H1 (cell line): ENCODE measurements around the gene UBE2E2. TPM values are rescaled to one million over a fixed set of nuclear protein-coding genes. Genes with fewer than 3 reads are reported as not detected.

Experiments used
- RBBP5 ChIP-seq: IDR thresholded peaks from 2 replicates; pipeline ENCODE4 v1.7.1; 2012; ENCODE audit warnings: low read depth, mild to moderate bottlenecking, inconsistent platforms, low read length, moderate library complexity, borderline replicate concordance
- SIN3A ChIP-seq, 2 experiments: IDR thresholded peaks in 1 of 2; conservative IDR thresholded peaks in 1 of 2; 2 replicates each; pipeline ENCODE4 v1.6.1; 2011 to 2012; ENCODE audit warnings: low read length in 2 of 2, improper control_type of control experiment in 1 of 2, low read depth in 1 of 2, mild to moderate bottlenecking in 1 of 2
- SP4 ChIP-seq: IDR thresholded peaks from 2 replicates; pipeline ENCODE4 v1.6.1; 2012; ENCODE audit warnings: low read length, inconsistent platforms
- TBP ChIP-seq: IDR thresholded peaks from 2 replicates; pipeline ENCODE4 v1.6.1; 2011; ENCODE audit warnings: low read depth, low read length, improper control_type of control experiment
- polyA plus RNA-seq, 7 experiments: library from polyadenylated mRNA; depleted of rRNA in 3 of 7; stranded (reverse) in 5 of 7; unstranded in 2 of 7; fragments of >200 nt in 5 of 7; fragments of 200-250 nt in 2 of 7; gene quantifications; 1 replicate in 5 of 7; 2 replicates in 1 of 7; 4 replicates in 1 of 7; pipeline versions ENCODE4 v1.2.1 to v1.2.3, GENCODE V29; 2011 to 2013; ENCODE audit warnings: missing spikeins in 2 of 7, mixed read lengths in 2 of 7
- total RNA-seq: library from RNA; stranded (reverse); fragmentation: NEBNext Ultra II Directional; extraction: Animal tissue kit (Norgen Biotek cat#: 25700); gene quantifications from 2 replicates; pipeline ENCODE4 v1.2.1, GENCODE V29; 2021

UBE2E2 gene
- total and polyA plus RNA-seq, 2 of the 8 experiments (the other 6 are each of a cell fraction or from before 2014, with no cell fraction given), result 57.6 to 70.6 TPM

GRCh38 chr3:23455775-23456174 is 252.6 kb downstream of the UBE2E2 start (continued):
- TF ChIP-seq SIN3A (conservative IDR thresholded peaks at IDR 0.05 in 1 of 2, IDR thresholded peaks at IDR 0.05 in 1 of 2; ENCODE audit: low read depth in 1 of 2, low read length in 2 of 2) (no peak), RBBP5 (no peak), TBP (no peak), SP4 (no peak)
- TF ChIP-seq, all 59 proteins: peak for 0
